PC-3 (cell line): ENCODE measurements around the gene NENF.
"Not testable (repeated sequence)": the region's sequence is repeated elsewhere in the genome, so short reads cannot be mapped to it uniquely, and the experiment has no call there.

ENCODE experiments used
- EZH2 ChIP-seq: fragments of 300-600 bp; sonication (generic); IDR thresholded peaks from one replicate; pipeline ENCODE4 v1.6.1; 2017; ENCODE audit warnings: antibody characterized with exemption, mild to moderate bottlenecking, low read length; ENCODE audit not compliant: unreplicated experiment
- EZH2phosphoT487 ChIP-seq: fragments of 300-600 bp; sonication (generic); IDR thresholded peaks from 2 replicates; pipeline ENCODE4 v1.6.1; 2018; ENCODE audit warnings: mild to moderate bottlenecking, antibody characterized with exemption, low read length, borderline replicate concordance
- TF ChIP-seq, protein P1 (sequence below): fragments of 300-600 bp; sonication (generic); conservative IDR thresholded peaks from 2 replicates; pipeline ENCODE4 v1.5.1; 2017; ENCODE audit warnings: antibody characterized with exemption, low read depth, mild to moderate bottlenecking, low read length

DNA sequence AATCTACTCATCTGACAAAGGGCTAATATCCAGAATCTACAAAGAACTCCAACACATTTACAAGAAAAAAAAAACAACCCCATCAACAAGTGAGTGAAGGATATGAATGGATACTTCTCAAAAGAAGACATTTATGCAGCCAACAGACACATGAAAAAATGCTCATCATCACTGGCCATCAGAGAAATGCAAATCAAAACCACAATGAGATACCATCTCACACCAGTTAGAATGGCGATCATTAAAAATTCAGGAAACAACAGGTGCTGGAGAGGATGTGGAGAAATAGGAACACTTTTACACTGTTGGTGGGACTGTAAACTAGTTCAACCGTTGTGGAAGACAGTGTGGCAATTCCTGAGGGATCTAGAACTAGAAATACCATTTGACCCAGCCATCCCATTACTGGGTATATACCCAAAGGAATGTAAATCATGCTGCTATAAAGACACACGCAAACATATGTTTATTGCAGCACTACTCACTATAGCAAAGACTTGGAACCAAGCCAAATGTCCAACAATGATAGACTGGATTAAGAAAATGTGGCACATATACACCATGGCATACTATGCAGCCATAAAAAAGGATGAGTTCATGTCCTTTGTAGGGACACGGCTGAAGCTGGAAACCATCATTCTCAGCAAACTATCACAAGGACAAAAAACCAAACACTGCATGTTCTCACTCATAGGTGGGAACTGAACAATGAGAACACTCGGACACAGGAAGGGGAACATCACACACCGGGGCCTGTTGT is 36.9 kb upstream of the NENF start:
- TF ChIP-seq, protein P1, sequence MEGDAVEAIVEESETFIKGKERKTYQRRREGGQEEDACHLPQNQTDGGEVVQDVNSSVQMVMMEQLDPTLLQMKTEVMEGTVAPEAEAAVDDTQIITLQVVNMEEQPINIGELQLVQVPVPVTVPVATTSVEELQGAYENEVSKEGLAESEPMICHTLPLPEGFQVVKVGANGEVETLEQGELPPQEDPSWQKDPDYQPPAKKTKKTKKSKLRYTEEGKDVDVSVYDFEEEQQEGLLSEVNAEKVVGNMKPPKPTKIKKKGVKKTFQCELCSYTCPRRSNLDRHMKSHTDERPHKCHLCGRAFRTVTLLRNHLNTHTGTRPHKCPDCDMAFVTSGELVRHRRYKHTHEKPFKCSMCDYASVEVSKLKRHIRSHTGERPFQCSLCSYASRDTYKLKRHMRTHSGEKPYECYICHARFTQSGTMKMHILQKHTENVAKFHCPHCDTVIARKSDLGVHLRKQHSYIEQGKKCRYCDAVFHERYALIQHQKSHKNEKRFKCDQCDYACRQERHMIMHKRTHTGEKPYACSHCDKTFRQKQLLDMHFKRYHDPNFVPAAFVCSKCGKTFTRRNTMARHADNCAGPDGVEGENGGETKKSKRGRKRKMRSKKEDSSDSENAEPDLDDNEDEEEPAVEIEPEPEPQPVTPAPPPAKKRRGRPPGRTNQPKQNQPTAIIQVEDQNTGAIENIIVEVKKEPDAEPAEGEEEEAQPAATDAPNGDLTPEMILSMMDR, result not testable (repeated sequence)
- not testable (repeated sequence) for TF ChIP-seq EZH2, EZH2phosphoT487
